GM12874 (cell line): ENCODE results near the gene DNMT3A.

Experiments used
- TF ChIP-seq, protein P1 (sequence below): IDR thresholded peaks from 2 replicates; pipeline ENCODE4 v1.5.1; 2011; ENCODE audit warnings: low read depth, mild to moderate bottlenecking, control low read depth, low read length, moderate library complexity; ENCODE audit not compliant: insufficient read depth

Gene DNMT3A

DNA sequence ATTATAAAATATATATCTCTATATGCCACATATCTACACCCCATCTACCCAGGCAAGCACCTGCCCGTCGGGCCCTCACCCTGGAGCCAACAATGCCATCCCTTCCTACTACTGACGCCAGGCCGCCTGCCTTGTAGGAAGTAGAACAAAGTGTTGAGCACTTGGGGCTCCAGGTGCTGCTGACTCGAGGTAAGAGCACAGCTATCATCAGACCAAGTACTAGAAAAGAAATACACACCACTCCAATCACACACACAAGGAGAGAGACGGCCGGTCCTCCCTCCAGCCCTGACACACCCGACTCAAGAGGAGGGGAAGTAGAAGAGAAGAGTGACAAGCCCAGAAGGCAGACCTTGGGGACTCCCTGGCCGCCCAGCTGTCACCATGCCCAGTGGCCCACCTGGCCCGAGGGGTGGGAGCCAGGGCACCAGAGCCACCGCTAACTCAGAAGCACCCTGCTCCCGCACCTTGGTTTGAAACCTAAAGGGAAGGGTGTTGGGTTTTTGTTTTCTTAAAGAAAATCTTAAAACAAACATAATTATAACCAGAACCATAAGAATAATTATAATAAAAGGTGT is 109.4 kb downstream of the DNMT3A start:
- TF ChIP-seq, protein P1, sequence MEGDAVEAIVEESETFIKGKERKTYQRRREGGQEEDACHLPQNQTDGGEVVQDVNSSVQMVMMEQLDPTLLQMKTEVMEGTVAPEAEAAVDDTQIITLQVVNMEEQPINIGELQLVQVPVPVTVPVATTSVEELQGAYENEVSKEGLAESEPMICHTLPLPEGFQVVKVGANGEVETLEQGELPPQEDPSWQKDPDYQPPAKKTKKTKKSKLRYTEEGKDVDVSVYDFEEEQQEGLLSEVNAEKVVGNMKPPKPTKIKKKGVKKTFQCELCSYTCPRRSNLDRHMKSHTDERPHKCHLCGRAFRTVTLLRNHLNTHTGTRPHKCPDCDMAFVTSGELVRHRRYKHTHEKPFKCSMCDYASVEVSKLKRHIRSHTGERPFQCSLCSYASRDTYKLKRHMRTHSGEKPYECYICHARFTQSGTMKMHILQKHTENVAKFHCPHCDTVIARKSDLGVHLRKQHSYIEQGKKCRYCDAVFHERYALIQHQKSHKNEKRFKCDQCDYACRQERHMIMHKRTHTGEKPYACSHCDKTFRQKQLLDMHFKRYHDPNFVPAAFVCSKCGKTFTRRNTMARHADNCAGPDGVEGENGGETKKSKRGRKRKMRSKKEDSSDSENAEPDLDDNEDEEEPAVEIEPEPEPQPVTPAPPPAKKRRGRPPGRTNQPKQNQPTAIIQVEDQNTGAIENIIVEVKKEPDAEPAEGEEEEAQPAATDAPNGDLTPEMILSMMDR: no peak

- TF ChIP-seq, protein P1: no peak
Measured at GRCh38 chr2:25230948-25231311, 110.8 kb downstream of the DNMT3A start.

- TF ChIP-seq, protein P1: no peak
Measured at GRCh38 chr2:25230198-25230947, 111.4 kb downstream of the DNMT3A start.

- TF ChIP-seq, protein P1: no peak
Measured at GRCh38 chr2:25229279-25230197, 112.2 kb downstream of the DNMT3A start.

DNA sequence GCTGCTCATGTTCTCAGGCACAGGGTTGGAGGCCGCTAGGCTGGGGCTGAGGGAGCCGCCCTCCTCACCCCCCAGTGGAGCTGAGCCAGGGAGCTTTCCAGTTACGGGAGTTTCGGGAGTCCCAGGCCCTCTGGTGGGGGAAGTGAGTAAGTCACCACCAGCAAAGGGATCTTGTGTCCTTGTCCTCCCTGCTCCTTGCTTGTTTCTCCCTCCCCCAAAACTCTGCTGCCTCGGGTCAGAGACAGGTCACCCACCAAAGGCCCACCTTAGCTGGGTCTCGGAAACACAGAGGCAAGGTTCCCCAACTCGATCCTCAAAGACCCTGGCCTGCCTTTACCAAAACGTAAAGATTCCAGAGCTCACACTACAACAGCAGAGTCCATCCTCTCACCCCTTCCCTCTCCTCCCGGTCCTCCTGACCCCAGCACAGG is 112.9 kb downstream of the DNMT3A start:
- TF ChIP-seq, protein P1: peak; percentile 67

DNA sequence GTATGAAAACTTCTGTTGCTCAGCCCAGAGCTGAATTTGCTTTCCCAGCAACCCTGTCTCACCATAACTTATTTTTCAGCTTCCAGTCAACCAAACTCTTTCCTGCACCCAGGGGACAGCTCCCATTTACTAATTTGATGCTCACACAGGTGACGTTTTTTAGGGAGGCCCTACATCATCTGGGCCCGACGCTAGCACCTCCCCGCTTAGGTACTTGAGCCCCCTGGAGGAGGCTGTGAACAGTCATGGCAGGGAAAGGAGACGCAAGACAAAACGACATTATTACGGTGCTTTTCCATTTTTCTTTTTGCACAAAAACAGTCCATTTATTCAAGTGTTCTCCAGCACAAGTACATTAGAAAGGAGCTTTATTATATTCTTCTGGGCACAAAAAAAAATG is 114.1 kb downstream of the DNMT3A start:
- TF ChIP-seq, protein P1: no peak

DNA sequence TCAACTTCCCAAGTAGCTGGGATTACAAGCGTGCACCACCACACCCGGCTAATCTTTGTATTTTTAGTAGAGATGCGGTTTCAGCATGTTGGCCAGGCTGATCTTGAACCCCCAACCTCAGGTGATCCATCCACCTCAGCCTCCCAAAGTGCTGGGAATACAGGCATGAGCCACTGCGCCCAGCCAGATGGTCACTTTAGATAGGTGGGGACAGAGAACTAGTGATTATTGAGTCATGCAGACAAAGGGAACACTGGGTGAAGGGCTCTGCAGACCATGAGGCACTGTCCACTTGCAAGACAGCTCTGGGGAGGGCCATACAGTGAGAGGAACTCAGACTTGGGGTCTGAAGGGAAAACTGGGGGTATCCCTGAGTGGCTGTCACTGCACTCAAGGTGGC is 114.9 kb downstream of the DNMT3A start:
- TF ChIP-seq, protein P1: no peak
